Measurements from ENCODE around the gene E2F2. TPM values are rescaled to one million over a fixed set of nuclear protein-coding genes. Genes with fewer than 3 reads are reported as not detected.

Gene E2F2
- total RNA-seq, 2 experiments from 2014 or later: 25.0 to 32.0 TPM

DNA sequence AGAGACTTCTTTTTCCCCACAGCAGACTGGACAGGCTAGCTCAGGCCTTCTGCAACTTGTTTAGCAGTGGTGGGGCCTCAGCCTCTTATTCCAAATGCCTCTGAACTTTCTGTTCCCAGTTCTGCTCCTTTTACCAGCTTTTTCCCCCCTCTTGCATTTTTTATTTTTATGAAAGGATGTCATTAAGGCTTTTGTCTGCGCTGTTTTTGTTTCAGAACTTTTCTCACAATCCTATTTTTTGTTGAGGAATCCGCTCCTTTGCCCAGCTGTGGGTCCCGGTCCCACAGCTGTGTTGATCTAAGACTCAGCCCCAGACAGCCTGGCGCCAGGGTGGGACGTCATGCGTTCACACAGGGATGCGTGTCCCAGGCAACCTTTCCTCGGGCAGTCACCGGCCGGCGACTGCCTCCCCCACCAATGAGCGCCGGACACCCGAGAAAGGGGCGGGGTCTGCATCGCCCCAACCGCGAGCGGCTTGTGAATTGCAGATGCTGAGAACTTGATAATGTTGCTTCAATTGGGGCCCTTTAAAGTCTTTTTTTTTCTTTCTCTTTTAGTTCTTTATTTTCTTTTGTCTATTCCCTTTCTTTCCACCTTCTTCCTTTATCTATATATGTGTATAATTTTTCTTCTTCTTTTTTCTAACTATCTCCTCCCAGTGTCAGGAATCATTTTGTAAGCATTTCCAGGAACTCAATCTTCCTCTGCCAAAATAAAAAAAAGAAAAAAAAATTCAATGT, 31.3 kb upstream of the E2F2 start:
- H3K27ac Mint-ChIP-seq: no peak overlapping the region
- no peak overlapping the region for H3K4me3 Mint-ChIP-seq
- H3K9me3 Mint-ChIP-seq (ENCODE audit: low read depth): no peaks in the 10 kb centered on the region
- H3K4me1 Mint-ChIP-seq: peaks cover 39% of the 10 kb centered on the region
- ChIA-PET POLR2A (no interaction called here), CTCF (interaction anchor here (0.6 to 1.4 kb wide), 2 partner anchors 14 to 84 kb away, joined by 3 read pairs; no protein-coding TSS in a partner anchor)
- peak; percentile 56 for DNase-seq
- intact Hi-C loops (cut with DNase I, micrococcal nuclease): no loop called here
- H3K36me3 Mint-ChIP-seq (ENCODE audit: low read depth): peaks cover 12% of the 10 kb centered on the region
- H3K27me3 Mint-ChIP-seq: peaks cover 7% of the 10 kb centered on the region
- ATAC-seq: no peak

DNA sequence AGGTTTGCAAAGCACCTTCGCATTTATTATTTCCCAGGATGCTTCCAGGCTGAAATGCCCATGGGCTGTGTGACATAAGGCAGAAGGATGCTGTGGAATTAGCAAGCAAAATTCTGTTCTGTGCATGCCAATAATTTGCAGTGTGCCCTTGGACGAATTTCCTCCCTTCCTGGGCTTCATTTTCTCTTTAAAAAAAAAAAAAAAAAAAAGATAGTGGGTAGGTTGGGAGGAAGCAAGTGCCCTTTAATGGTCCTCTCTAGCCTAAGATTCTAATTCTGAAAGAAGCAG, 30.7 kb upstream of the E2F2 start:
- Mint-ChIP-seq H3K9me3 (ENCODE audit: low read depth) (no peaks in the 10 kb centered on the region), H3K4me1 (peaks cover 42% of the 10 kb centered on the region), H3K36me3 (ENCODE audit: low read depth) (peaks cover 17% of the 10 kb centered on the region), H3K4me3 (no peak overlapping the region), H3K27me3 (peaks cover 5% of the 10 kb centered on the region), H3K27ac (no peak overlapping the region)
- ChIA-PET CTCF (interaction anchor here (0.6 to 1.4 kb wide), 3 partner anchors 13 to 106 kb away, joined by 3 read pairs; no protein-coding TSS in a partner anchor), POLR2A (no interaction called here)
- intact Hi-C loops (cut with DNase I, micrococcal nuclease): loop anchor here in 1 of 2 experiments (2.0 kb wide), 1 partner anchor 15 kb away; no protein-coding TSS in a partner anchor
- ATAC-seq: no peak
- no peak for DNase-seq

DNA sequence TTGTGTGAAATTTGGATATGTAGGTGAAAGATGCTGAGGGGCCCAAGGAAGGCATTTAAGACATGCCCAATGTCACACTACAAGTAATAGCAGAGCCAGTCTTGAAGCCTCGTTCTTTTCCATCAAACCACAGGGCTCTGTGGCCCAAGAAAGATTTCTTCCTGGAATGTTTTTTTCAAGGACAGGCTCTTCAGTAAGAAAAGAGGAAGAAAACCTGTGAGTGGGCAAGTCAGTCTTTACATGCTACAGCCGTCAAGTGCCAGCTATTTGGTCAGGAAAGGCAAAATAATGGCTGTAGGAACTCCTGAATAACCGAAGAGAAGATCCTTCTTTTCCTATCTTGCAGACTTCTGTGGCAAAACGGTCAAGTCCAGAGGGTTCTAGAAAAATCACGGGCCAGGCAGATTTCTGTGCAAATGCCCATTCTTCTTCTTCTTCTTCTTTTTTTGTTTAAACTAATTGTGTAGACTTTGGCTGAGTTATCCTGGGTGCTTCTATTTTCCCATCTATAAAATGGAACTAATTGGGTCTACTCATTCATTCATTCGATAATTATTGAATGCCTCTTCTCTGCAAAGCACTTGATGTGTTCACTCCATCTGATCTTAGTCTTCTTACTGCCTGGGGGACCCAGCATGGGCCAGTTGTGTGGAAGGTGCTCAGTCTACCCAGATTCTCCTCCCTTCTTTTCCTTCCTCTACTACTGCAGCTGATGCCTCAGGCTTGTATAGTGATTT, 30.2 kb upstream of the E2F2 start:
- intact Hi-C loops (cut with DNase I, micrococcal nuclease): loop anchor here in 1 of 2 experiments (2.0 kb wide), 1 partner anchor 16 kb away; no protein-coding TSS in a partner anchor
- Mint-ChIP-seq H3K27me3 (peaks cover 5% of the 10 kb centered on the region), H3K27ac (no peak overlapping the region), H3K9me3 (ENCODE audit: low read depth) (no peaks in the 10 kb centered on the region), H3K4me3 (no peak overlapping the region), H3K36me3 (ENCODE audit: low read depth) (peaks cover 21% of the 10 kb centered on the region), H3K4me1 (peaks cover 48% of the 10 kb centered on the region)
- DNase-seq (no peak), ATAC-seq (no peak)
- POLR2A ChIA-PET: no interaction called here
- CTCF ChIA-PET: interaction anchor here (0.6 to 1.4 kb wide), 3 partner anchors 13 to 106 kb away, joined by 3 read pairs; no protein-coding TSS in a partner anchor

- POLR2A ChIA-PET: interaction anchor here (0.6 to 1.5 kb wide), 5 partner anchors 14 to 390 kb away, joined by 3 to 7 read pairs (median 4); no protein-coding TSS in a partner anchor
- intact Hi-C loops (cut with DNase I, micrococcal nuclease): loop anchor here (1.0 to 5.0 kb wide), 9 partner anchors 17 to 397 kb away; partner anchors contain the start of genes ASAP3 (in 1 of the 2), E2F2 (in 1 of the 2), ELOA (in 1 of the 2) and PNRC2 (in 1 of the 2)
- Mint-ChIP-seq H3K27ac (peak overlapping the region; percentile 79), H3K4me1 (peaks cover 58% of the 10 kb centered on the region), H3K36me3 (ENCODE audit: low read depth) (peaks cover 23% of the 10 kb centered on the region), H3K27me3 (peaks cover 5% of the 10 kb centered on the region), H3K9me3 (ENCODE audit: low read depth) (no peaks in the 10 kb centered on the region), H3K4me3 (peak overlapping the region; percentile 94)
- CTCF ChIA-PET: interaction anchor here (0.5 to 21.5 kb wide), 7 partner anchors 12 to 1199 kb away, joined by 3 to 678 read pairs (median 4); no protein-coding TSS in a partner anchor
- ATAC-seq (no peak), DNase-seq (no peak)
These were observed 29.1 kb upstream of the E2F2 start for GRCh38 chr1:23559985-23560741.

DNA sequence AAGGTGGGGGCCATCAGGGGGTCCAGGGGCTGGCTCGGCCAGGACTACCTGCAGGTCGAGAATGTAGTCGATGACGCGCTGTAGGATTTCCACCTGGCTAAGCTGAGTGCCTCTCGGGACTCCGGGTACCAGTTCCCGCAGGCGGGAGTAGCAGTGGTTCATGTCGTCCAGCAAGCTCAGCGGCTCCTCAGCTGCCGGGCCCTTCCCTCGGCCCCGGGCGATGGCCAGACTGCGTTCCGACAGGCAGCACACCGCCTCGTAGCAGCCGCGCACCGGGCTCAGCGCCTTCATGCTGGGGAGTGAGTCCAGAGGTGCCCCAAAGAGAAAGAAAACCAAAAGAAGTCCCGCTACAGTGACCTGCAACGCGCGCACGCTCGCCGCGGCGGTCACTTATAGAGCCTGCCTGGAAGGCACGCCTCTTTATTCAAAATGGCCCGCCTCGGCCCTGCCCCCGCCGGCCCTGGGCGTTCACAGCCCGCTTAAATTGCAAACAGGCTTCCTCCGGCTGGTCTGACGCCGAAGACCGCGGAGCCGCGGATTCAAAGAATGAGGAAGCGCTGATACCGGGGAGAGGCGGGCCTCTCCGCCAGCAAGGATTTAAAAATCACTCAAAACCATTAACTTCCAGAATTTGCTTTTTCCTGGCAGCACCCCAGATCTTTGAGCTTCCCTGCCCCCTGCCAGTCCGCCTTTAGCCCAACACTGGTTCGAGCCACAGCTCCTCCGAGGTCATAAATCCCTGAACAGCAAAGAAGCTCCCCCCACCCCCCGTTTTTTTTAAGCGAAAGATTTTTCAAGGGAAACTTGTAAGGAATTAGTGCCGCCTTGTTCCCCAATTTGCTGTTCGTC, 28.3 kb upstream of the E2F2 start, which contains the start of gene ID3:
Gene ID3, minus strand, starts transcription at position 366 of the 849 bp plus-strand sequence. Its CDS starts 75 bp downstream, at position 291.
- ATAC-seq (peak; percentile 71), DNase-seq (peak; percentile 96)
- Mint-ChIP-seq H3K4me1 (peaks cover 58% of the 10 kb centered on the region), H3K9me3 (ENCODE audit: low read depth) (no peaks in the 10 kb centered on the region), H3K27ac (peak within 1 kb of the TSS; percentile 79), H3K27me3 (peaks cover 5% of the 10 kb centered on the region), H3K4me3 (peak within 1 kb of the TSS; percentile 94), H3K36me3 (ENCODE audit: low read depth) (peaks cover 23% of the 10 kb centered on the region)
- intact Hi-C loops (cut with DNase I, micrococcal nuclease): loop anchor here (1.0 to 5.0 kb wide), 8 partner anchors 18 to 398 kb away; partner anchors contain the start of genes ASAP3 (in 1 of the 2), E2F2 (in 1 of the 2), ELOA (in 1 of the 2) and PNRC2 (in 1 of the 2)
- CTCF ChIA-PET: interaction anchor here (0.5 to 21.5 kb wide), 16 partner anchors 13 to 713 kb away, joined by 3 to 678 read pairs (median 4); no protein-coding TSS in a partner anchor
- POLR2A ChIA-PET: interaction anchor here (0.7 to 1.5 kb wide), 6 partner anchors 18 to 390 kb away, joined by 3 to 7 read pairs (median 4); no protein-coding TSS in a partner anchor

- DNase-seq (peak; percentile 45), ATAC-seq (no peak)
- Mint-ChIP-seq H3K4me3 (peak overlapping the region; percentile 94), H3K4me1 (peaks cover 64% of the 10 kb centered on the region), H3K36me3 (ENCODE audit: low read depth) (peaks cover 23% of the 10 kb centered on the region), H3K9me3 (ENCODE audit: low read depth) (no peaks in the 10 kb centered on the region), H3K27ac (peak overlapping the region; percentile 79), H3K27me3 (peaks cover 5% of the 10 kb centered on the region)
- ChIA-PET POLR2A (interaction anchor here (0.8 to 1.5 kb wide), 4 partner anchors 19 to 76 kb away, joined by 3 to 7 read pairs (median 4); no protein-coding TSS in a partner anchor), CTCF (interaction anchor here (0.6 to 21.5 kb wide), 15 partner anchors 13 to 241 kb away, joined by 3 to 678 read pairs (median 4); no protein-coding TSS in a partner anchor)
- intact Hi-C loops (cut with DNase I, micrococcal nuclease): loop anchor here (1.0 to 5.0 kb wide), 8 partner anchors 18 to 398 kb away; partner anchors contain the start of genes ASAP3 (in 1 of the 2), E2F2 (in 1 of the 2), ELOA (in 1 of the 2) and PNRC2 (in 1 of the 2)
These were observed 27.8 kb upstream of the E2F2 start for GRCh38 chr1:23558872-23559135.

- intact Hi-C loops (cut with DNase I, micrococcal nuclease): loop anchor here (2.0 to 5.0 kb wide), 4 partner anchors 32 to 399 kb away; partner anchors contain the start of genes ELOA (in 1 of the 2) and PNRC2 (in 1 of the 2)
- ChIA-PET CTCF (interaction anchor here (0.6 to 21.5 kb wide), 20 partner anchors 10 to 241 kb away, joined by 3 to 678 read pairs (median 4); no protein-coding TSS in a partner anchor), POLR2A (interaction anchor here (0.6 to 1.4 kb wide), 3 partner anchors 63 to 1519 kb away, joined by 3 to 8 read pairs (median 5); no protein-coding TSS in a partner anchor)
- DNase-seq (peak; percentile 71), ATAC-seq (peak; percentile 4)
- H3K27me3 Mint-ChIP-seq: peaks cover 5% of the 10 kb centered on the region
- peak overlapping the region; percentile 94 for H3K4me3 Mint-ChIP-seq
- H3K4me1 Mint-ChIP-seq: peaks cover 63% of the 10 kb centered on the region
- H3K9me3 Mint-ChIP-seq (ENCODE audit: low read depth): no peaks in the 10 kb centered on the region
- H3K27ac Mint-ChIP-seq: peak overlapping the region; percentile 79
- H3K36me3 Mint-ChIP-seq (ENCODE audit: low read depth): peaks cover 23% of the 10 kb centered on the region
These were observed 27.3 kb upstream of the E2F2 start for GRCh38 chr1:23558140-23558871.

- peaks cover 5% of the 10 kb centered on the region for H3K27me3 Mint-ChIP-seq
- POLR2A ChIA-PET: interaction anchor here (0.7 kb wide), 1 partner anchor 56 kb away, joined by 3 read pairs; no protein-coding TSS in a partner anchor
- CTCF ChIA-PET: interaction anchor here (0.7 to 21.5 kb wide), 10 partner anchors 9 to 122 kb away, joined by 3 to 678 read pairs (median 4); no protein-coding TSS in a partner anchor
- ATAC-seq (no peak), DNase-seq (peak; percentile 33)
- H3K4me1 Mint-ChIP-seq: peaks cover 56% of the 10 kb centered on the region
- peak overlapping the region; percentile 79 for H3K27ac Mint-ChIP-seq
- H3K36me3 Mint-ChIP-seq (ENCODE audit: low read depth): peaks cover 23% of the 10 kb centered on the region
- H3K9me3 Mint-ChIP-seq (ENCODE audit: low read depth): no peaks in the 10 kb centered on the region
- intact Hi-C loops (cut with DNase I, micrococcal nuclease): loop anchor here (2.0 to 5.0 kb wide), 4 partner anchors 33 to 400 kb away; partner anchors contain the start of genes ELOA (in 1 of the 2) and PNRC2 (in 1 of the 2)
- H3K4me3 Mint-ChIP-seq: peak overlapping the region; percentile 94
These were observed 26.6 kb upstream of the E2F2 start for GRCh38 chr1:23557471-23558124.
